ENCODE data around the gene REEP3.

DNA sequence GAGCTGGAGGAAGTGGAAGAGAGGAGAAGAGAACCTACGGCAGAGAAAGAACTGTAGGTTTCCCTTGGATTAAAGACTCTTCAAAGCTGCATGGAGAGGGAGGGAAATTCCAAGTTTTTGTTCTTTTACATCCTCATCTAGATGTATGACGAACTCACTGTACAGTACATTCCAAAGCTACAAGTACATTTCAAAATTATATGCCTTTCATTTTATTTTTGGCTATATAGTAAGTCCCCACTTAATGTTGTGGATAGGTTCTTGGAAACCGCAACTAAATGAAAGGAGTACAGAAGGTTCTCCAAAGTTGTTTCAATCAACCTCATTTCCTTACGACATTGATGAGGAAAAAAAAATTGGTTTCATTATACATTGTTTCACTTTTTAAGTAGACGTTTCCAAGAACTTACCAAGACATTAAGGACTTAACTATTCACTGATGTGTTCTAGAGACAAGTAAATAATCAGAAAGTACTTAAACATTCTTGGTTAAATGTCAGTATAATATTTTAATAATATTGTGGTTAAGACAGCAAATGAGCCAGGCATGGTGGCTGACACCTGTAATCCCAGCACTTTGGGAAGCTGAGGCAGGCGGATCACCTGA, 39.3 kb upstream of the REEP3 start:
- TF ChIP-seq, protein P1, sequence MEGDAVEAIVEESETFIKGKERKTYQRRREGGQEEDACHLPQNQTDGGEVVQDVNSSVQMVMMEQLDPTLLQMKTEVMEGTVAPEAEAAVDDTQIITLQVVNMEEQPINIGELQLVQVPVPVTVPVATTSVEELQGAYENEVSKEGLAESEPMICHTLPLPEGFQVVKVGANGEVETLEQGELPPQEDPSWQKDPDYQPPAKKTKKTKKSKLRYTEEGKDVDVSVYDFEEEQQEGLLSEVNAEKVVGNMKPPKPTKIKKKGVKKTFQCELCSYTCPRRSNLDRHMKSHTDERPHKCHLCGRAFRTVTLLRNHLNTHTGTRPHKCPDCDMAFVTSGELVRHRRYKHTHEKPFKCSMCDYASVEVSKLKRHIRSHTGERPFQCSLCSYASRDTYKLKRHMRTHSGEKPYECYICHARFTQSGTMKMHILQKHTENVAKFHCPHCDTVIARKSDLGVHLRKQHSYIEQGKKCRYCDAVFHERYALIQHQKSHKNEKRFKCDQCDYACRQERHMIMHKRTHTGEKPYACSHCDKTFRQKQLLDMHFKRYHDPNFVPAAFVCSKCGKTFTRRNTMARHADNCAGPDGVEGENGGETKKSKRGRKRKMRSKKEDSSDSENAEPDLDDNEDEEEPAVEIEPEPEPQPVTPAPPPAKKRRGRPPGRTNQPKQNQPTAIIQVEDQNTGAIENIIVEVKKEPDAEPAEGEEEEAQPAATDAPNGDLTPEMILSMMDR (IDR thresholded peaks at IDR 0.05), result no peak
- TF ChIP-seq ZFX (IDR thresholded peaks at IDR 0.05; ENCODE audit: borderline replicate concordance), result no peak
